Naive B cell (primary cell): ENCODE data around the gene LRMDA. TPM values are rescaled to one million over a fixed set of nuclear protein-coding genes. Genes with fewer than 3 reads are reported as not detected.
"Not testable (repeated sequence)": the region's sequence is repeated elsewhere in the genome, so short reads cannot be mapped to it uniquely, and the experiment has no call there.

Experiments
- ATAC-seq, 2 donors: fragments of 150-1000 bp; cut with Tn5 transposase; 2 replicates each; pipeline ENCODE4 v1.10.0; 2021; ENCODE audit warnings: low read depth in 2 of 2, mild to moderate bottlenecking in 2 of 2, moderate library complexity in 2 of 2
- DNase-seq: peaks from one replicate; pipeline ENCODE4 v3.0.0; 2022
- H3K27ac Mint-ChIP-seq, 6 donors: one replicate each; pipeline ENCODE4 v1.8.0; 2020 to 2022; ENCODE audit warnings: mild to moderate bottlenecking in 6 of 6, mixed read lengths in 6 of 6, moderate library complexity in 5 of 6, inconsistent platforms in 2 of 6
- H3K27me3 Mint-ChIP-seq, 3 donors: one replicate each; pipeline ENCODE4 v1.8.0; 2021 to 2022; ENCODE audit warnings: mixed read lengths in 3 of 3, mild to moderate bottlenecking in 1 of 3
- H3K36me3 Mint-ChIP-seq, 2 donors: one replicate each; pipeline ENCODE4 v1.8.0; 2020 to 2022; ENCODE audit warnings: mixed read lengths in 2 of 2, inconsistent platforms in 1 of 2, mild to moderate bottlenecking in 1 of 2
- H3K4me1 Mint-ChIP-seq, 3 donors: one replicate each; pipeline ENCODE4 v1.8.0; 2020 to 2022; ENCODE audit warnings: mixed read lengths in 3 of 3, inconsistent platforms in 1 of 3, mild to moderate bottlenecking in 1 of 3, moderate library complexity in 1 of 3
- H3K4me3 Mint-ChIP-seq, 8 donors: one replicate each; pipeline ENCODE4 v1.8.0; 2020 to 2022; ENCODE audit warnings: mild to moderate bottlenecking in 8 of 8, mixed read lengths in 8 of 8, moderate library complexity in 8 of 8, inconsistent platforms in 2 of 8
- H3K9me3 Mint-ChIP-seq, 7 donors: one replicate each; pipeline ENCODE4 v1.8.0; 2020 to 2022; ENCODE audit warnings: mixed read lengths in 7 of 7, mild to moderate bottlenecking in 5 of 7, inconsistent platforms in 2 of 7, moderate library complexity in 1 of 7
- polyA plus RNA-seq, 6 donors: library from polyadenylated mRNA; unstranded; fragments of 300-500 nt; fragmentation: Illumina TruSeq; gene quantifications; one replicate each; pipeline ENCODE4 v1.2.3, GENCODE V29; 2021; ENCODE audit warnings: low read depth in 6 of 6

The LRMDA gene
- polyA plus RNA-seq, 6 donors from 2014 or later, result 2.1 TPM; not detected in 5

- peak overlapping the region in 1 of 6 donors; percentile 47 for H3K27ac Mint-ChIP-seq
- DNase-seq (no peak), ATAC-seq (no peak)
- no peaks in the 10 kb centered on the region for H3K36me3 Mint-ChIP-seq
- H3K9me3 Mint-ChIP-seq, result peaks cover 0 to 3% (median 0%) of the 10 kb centered on the region in 7 donors
- H3K4me3 Mint-ChIP-seq, result no peak overlapping the region
- peaks cover 0 to 7% (median 0%) of the 10 kb centered on the region in 3 donors for H3K27me3 Mint-ChIP-seq
- H3K4me1 Mint-ChIP-seq, result no peaks in the 10 kb centered on the region
These were observed 74.5 kb downstream of the LRMDA start for GRCh38 chr10:75505840-75506506.

- no peaks in the 10 kb centered on the region for H3K36me3 Mint-ChIP-seq
- ATAC-seq (no peak), DNase-seq (no peak)
- no peaks in the 10 kb centered on the region for H3K4me1 Mint-ChIP-seq
- peaks cover 0 to 3% (median 0%) of the 10 kb centered on the region in 7 donors for H3K9me3 Mint-ChIP-seq
- peaks cover 0 to 7% (median 0%) of the 10 kb centered on the region in 3 donors for H3K27me3 Mint-ChIP-seq
- no peak overlapping the region for H3K4me3 Mint-ChIP-seq
- no peak overlapping the region for H3K27ac Mint-ChIP-seq
These were observed 75.5 kb downstream of the LRMDA start for GRCh38 chr10:75506930-75507329.

DNA sequence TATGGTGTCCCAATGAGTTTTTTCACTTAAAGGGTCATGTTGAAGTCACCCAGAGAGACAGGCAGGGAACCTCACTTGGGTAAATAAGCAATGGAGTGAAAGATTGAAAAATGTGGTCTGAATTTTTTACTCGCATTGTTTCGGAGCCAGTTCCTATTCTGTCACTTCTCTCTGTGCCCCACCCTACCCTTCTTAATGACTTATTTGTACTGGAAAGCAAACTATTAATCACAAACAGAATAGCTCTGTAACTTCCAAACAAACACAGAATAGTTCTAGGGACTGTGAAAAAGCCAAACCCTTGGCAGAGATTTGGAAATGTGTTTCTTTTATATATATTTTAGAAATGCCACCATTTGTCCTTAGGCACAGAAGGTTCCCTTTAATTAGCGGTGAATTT lies 76.0 kb downstream of the LRMDA start:
- peaks cover 4 to 7% (median 5%) of the 10 kb centered on the region in 3 donors for H3K27me3 Mint-ChIP-seq
- H3K4me3 Mint-ChIP-seq, result no peak overlapping the region
- ATAC-seq (no peak), DNase-seq (no peak)
- H3K36me3 Mint-ChIP-seq, result no peaks in the 10 kb centered on the region
- no peaks in the 10 kb centered on the region for H3K4me1 Mint-ChIP-seq
- no peak overlapping the region for H3K27ac Mint-ChIP-seq
- H3K9me3 Mint-ChIP-seq, result peaks cover 0 to 3% (median 0%) of the 10 kb centered on the region in 7 donors

DNA sequence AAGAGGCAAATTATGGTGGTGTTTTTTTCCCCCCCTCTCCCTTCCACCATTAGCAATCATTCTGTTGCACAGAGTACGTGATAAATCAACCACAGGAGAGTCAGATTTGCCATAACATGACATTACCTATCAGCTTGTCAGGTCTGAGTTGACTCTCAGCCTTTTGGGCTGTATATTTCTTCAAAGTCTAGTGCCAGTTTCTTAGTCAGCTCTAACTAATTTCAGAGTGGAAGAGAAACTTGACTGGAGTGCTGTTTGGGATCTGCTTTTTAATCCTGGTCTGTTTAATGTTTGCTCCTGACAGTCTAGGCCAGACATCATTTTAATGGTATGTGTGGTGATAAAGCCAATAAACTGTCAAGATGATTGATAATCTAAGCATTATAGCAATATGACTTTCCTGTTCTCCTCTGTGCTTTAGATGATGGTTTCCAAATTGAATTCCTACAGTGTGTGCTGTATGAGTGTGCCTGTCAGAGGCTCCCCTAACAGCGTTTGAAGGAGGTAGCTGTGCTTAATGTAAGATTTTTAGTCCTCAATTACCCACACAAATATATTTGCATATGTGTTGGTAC lies 76.9 kb downstream of the LRMDA start:
- Mint-ChIP-seq H3K4me1 (no peaks in the 10 kb centered on the region), H3K4me3 (no peak overlapping the region), H3K9me3 (peaks cover 0 to 3% (median 0%) of the 10 kb centered on the region in 7 donors), H3K36me3 (no peaks in the 10 kb centered on the region), H3K27me3 (peaks cover 6 to 11% (median 11%) of the 10 kb centered on the region in 3 donors), H3K27ac (no peak overlapping the region)
- DNase-seq (no peak), ATAC-seq (no peak)

DNA sequence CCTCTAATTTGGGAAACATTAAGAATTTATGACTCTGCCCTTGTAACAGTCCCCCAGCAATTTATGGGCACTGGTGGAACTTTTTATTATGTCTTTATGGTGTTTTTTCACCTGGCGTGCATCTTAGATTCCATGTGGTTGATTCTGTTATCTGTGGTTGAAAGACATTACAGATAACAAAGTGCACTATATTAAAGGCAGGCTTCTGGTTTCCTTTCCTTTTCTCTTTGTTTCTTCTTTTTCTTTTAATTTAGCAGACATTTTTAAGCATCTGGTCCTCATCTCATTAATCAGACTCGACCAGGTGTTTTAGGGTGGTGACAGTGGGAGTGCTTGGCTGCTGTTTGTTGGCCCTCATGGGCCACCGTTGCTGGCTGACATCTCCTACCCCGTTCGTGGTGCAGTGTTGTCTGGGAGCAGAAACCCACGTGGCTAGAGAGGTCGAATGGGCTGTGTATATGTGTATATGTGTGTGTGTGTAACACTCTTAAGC lies 77.4 kb downstream of the LRMDA start:
- no peak for ATAC-seq
- no peak for DNase-seq
- H3K27ac Mint-ChIP-seq, result no peak overlapping the region
- peaks cover 0 to 3% (median 0%) of the 10 kb centered on the region in 7 donors for H3K9me3 Mint-ChIP-seq
- no peak overlapping the region for H3K4me3 Mint-ChIP-seq
- no peaks in the 10 kb centered on the region for H3K4me1 Mint-ChIP-seq
- H3K36me3 Mint-ChIP-seq, result no peaks in the 10 kb centered on the region
- H3K27me3 Mint-ChIP-seq, result peaks cover 6 to 16% (median 11%) of the 10 kb centered on the region in 3 donors

- Mint-ChIP-seq H3K27ac (no peak overlapping the region), H3K27me3 (peaks cover 6 to 18% (median 13%) of the 10 kb centered on the region in 3 donors), H3K4me3 (no peak overlapping the region), H3K36me3 (no peaks in the 10 kb centered on the region), H3K9me3 (peaks cover 0 to 7% (median 2%) of the 10 kb centered on the region in 7 donors), H3K4me1 (no peaks in the 10 kb centered on the region)
- DNase-seq, result no peak
- no peak for ATAC-seq
These were observed 78.3 kb downstream of the LRMDA start for GRCh38 chr10:75509706-75510105.

DNA sequence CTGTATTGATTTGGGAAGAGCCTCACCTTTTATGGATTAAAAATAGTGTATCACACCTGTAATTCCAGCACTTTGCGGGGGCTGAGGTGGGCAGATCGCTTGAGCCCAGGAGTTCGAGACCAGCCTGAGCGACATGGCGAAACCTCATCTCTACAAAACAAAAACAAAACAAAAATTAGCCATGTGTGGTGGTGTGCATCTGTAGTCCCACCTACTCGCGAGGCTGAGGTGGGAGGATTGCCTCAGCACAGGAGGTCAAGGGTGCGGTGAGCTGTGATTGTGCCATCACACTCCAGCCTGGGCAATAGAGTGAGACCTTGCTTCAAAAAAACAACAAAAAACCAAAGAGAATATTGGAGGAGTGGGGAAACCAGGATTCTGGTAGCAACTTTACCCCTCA lies 79.6 kb downstream of the LRMDA start:
- Mint-ChIP-seq H3K27me3 (peaks cover 6 to 18% (median 17%) of the 10 kb centered on the region in 3 donors), H3K9me3 (peaks cover 0 to 15% (median 8%) of the 10 kb centered on the region in 7 donors), H3K4me1 (no peaks in the 10 kb centered on the region), H3K36me3 (no peaks in the 10 kb centered on the region), H3K27ac (peak overlapping the region in 1 of 6 donors; percentile 70), H3K4me3 (no peak overlapping the region)
- DNase-seq (no peak), ATAC-seq (no peak)

GRCh38 chr10:75512203-75512933 lies 80.9 kb downstream of the LRMDA start:
- no peak for ATAC-seq
- Mint-ChIP-seq H3K36me3 (no peaks in the 10 kb centered on the region), H3K4me1 (no peaks in the 10 kb centered on the region), H3K9me3 (peaks cover 0 to 28% (median 17%) of the 10 kb centered on the region in 7 donors), H3K4me3 (no peak overlapping the region), H3K27me3 (peaks cover 6 to 18% (median 17%) of the 10 kb centered on the region in 3 donors), H3K27ac (no peak overlapping the region)
- no peak for DNase-seq

DNA sequence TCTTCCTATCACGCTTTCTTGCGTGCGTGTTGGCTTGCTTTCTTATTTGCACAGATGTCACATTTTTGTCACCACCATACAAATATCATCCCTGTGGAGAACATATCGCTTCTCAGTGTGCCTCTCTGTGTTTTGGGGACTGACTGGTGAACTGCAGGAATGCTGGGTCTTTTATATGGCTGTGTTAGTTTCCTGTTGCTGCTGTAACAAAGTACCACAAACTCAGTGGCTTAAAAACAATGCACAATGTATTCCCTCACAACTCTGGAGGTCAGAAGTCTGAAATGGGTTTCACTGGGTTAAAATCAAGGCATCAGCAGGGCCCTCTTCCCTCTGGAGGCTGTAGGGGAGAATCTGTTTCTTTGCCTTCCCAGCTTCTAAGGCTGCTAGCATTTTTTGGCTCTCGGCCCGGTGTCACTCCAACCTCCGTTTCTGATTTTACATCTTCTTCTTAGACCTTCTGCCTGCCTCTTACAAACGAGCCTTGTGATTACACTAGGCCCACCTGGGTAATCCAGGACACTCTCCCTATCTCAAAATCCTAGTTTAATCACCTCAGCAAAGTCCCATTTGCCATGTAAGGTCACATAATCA lies 82.0 kb downstream of the LRMDA start:
- Mint-ChIP-seq H3K27ac (no peak overlapping the region), H3K4me1 (no peaks in the 10 kb centered on the region), H3K36me3 (no peaks in the 10 kb centered on the region), H3K9me3 (peaks cover 0 to 32% (median 19%) of the 10 kb centered on the region in 7 donors), H3K27me3 (peaks cover 6 to 18% (median 17%) of the 10 kb centered on the region in 3 donors), H3K4me3 (no peak overlapping the region)
- ATAC-seq (no peak), DNase-seq (no peak)

DNA sequence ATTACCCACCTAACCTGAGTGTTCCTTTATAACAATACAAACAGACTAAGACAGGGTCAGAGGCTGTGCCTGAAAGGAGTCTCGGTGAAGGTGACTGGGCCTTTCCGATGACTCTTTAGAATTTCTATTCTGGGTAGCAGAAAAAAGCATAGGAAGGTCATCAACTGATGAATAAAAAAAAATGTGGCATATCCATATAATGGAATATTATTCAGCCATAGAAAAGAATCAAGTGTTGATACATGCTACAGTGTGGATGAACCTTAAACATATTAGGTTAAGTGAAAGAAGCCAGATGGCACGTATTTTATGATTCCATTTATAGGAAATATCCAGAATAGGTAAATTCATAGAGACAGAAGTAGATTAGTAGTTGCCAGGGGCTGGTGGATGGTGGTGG lies 83.4 kb downstream of the LRMDA start:
- no peak overlapping the region for H3K4me3 Mint-ChIP-seq
- H3K27ac Mint-ChIP-seq, result peak overlapping the region in 1 of 6 donors; percentile 23
- peaks cover 0 to 32% (median 19%) of the 10 kb centered on the region in 7 donors for H3K9me3 Mint-ChIP-seq
- H3K36me3 Mint-ChIP-seq, result no peaks in the 10 kb centered on the region
- DNase-seq, result no peak
- H3K4me1 Mint-ChIP-seq, result no peaks in the 10 kb centered on the region
- peaks cover 6 to 18% (median 16%) of the 10 kb centered on the region in 3 donors for H3K27me3 Mint-ChIP-seq
- ATAC-seq, result no peak

DNA sequence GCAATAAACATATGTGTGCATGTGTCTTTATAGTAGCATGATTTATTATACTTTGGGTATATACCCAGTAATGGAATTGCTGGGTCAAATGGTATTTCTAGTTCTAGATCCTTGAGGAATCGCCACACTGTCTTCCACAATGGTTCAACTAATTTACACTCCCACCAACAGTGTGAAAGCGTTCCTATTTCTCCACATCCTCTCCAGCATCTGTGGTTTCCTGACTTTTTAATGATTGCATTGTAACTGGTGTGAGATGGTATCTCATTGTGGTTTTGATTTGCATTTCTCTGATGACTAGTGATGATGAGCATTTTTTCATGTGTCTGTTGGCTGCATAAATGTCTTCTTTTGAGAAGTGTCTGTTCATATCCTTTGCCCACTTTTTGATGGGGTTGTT lies 84.7 kb downstream of the LRMDA start:
- Mint-ChIP-seq H3K27me3 (peaks cover 14 to 26% (median 16%) of the 10 kb centered on the region in 3 donors), H3K9me3 (peaks cover 0 to 32% (median 19%) of the 10 kb centered on the region in 7 donors)
- not testable (repeated sequence) for H3K27ac Mint-ChIP-seq, H3K4me1 Mint-ChIP-seq, H3K36me3 Mint-ChIP-seq, H3K4me3 Mint-ChIP-seq, ATAC-seq, DNase-seq

- H3K4me1 Mint-ChIP-seq, DNase-seq, H3K36me3 Mint-ChIP-seq, H3K27ac Mint-ChIP-seq, ATAC-seq, H3K4me3 Mint-ChIP-seq: not testable (repeated sequence)
- peaks cover 8 to 16% (median 12%) of the 10 kb centered on the region in 3 donors for H3K27me3 Mint-ChIP-seq
- peaks cover 0 to 31% (median 22%) of the 10 kb centered on the region in 7 donors for H3K9me3 Mint-ChIP-seq
These were observed 87.8 kb downstream of the LRMDA start for GRCh38 chr10:75519213-75519612.

DNA sequence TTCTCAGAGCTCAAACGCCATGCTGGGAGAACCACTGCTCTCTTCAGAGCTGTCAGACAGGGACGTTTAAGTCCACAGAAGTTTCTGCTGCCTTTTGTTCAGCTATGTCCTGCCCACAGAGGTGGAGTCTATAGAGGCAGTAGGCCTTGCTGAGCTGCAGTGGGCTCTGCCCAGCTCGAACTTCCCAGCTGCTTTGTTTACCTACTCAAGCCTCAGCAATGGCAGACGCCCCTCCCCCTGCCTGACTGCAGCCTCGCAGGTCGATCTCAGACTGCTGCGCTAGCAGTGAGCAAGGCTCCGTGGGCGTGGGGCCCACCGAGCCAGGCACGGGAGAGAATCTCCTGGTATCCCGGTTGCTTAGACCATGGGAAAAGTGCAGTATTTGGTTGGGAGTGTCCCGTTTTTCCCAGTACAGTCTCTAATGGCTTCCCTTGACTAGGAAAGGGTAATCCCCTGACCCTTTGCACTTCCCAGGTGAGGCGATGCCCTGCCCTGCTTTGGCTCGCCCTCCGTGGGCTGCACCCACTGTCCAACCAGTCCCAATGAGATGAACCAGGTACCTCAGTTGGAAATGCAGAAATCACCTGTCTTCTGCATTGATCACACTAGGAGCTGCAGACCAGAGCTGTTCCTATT lies 89.9 kb downstream of the LRMDA start:
- DNase-seq, ATAC-seq, H3K36me3 Mint-ChIP-seq, H3K27ac Mint-ChIP-seq, H3K4me3 Mint-ChIP-seq, H3K4me1 Mint-ChIP-seq: not testable (repeated sequence)
- H3K27me3 Mint-ChIP-seq, result peaks cover 8 to 20% (median 12%) of the 10 kb centered on the region in 3 donors
- H3K9me3 Mint-ChIP-seq, result peaks cover 0 to 21% (median 12%) of the 10 kb centered on the region in 7 donors
